Measurements from ENCODE around the gene LRRK2. TPM values are rescaled to one million over a fixed set of nuclear protein-coding genes. Genes with fewer than 3 reads are reported as not detected.

The LRRK2 gene
- total and polyA plus RNA-seq, 4 donors: 7.0 to 42.0 (median 21.1) TPM

DNA sequence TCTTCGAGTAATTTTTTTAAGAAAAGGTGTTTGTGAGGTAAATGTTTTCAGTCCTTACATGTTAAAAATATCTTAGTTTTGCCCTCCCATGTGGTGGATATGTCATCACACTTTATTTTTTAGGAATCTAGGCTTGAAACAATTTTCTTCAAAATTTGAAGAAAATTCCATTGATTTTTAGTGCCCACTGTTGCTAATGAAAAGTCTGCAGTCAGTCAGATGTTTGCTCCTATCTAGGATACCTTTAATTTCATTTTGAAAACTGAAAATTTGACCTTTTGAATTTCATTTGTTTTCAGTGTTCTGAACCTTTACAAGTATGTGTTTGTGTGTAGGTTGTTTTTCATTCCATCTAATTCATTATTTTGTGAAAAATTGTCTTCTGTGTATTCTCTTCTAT, 105.4 kb downstream of the LRRK2 start:
- no peaks in the 10 kb centered on the region for H3K9me3 ChIP-seq (ENCODE audit: control insufficient read depth, low read length)
- H3K4me3 ChIP-seq (ENCODE audit: low read length in 2 of 2): no peak overlapping the region
- ATAC-seq (ENCODE audit: low FRiP score): no peak
- H3K36me3 ChIP-seq (ENCODE audit: control insufficient read depth in 1 of 2, insufficient read depth in 2 of 2, low read length in 1 of 2): no peaks in the 10 kb centered on the region
- no peak for DNase-seq
- H3K27me3 ChIP-seq (ENCODE audit: control insufficient read depth in 1 of 2, insufficient read depth in 2 of 2, low read length in 1 of 2): no peaks in the 10 kb centered on the region
- no peak overlapping the region for H3K27ac ChIP-seq (ENCODE audit: low read depth in 1 of 2, low read length in 2 of 2)
- intact Hi-C loops (cut with DNase I): no loop called here
- no peaks in the 10 kb centered on the region for H3K4me1 ChIP-seq (ENCODE audit: control insufficient read depth in 1 of 2, insufficient read depth in 2 of 2, low read length in 2 of 2)
- WGBS, 2 donors: 93 to 97% methylated on average over 1 of the region's 1 CpG

DNA sequence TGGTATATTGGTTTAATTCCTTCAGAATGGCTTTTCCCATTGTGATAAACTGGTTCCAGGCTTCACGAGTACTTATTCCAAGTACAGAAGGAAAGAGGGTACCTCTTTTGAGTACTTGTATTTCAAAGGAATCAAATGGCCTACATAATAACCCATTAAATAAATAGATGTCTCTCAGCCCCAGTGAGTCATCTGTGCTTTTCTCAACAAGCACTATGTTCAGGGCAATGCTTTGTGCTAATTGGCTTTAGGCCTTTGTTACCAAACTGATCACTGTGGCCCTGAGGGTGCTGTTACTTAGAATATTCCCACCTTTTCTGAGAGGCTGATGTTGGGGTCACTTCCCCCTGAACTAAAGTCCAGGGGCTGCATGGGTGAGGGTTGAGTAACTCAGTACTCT, 107.1 kb downstream of the LRRK2 start:
- intact Hi-C loops (cut with DNase I): no loop called here
- DNase-seq (no peak), ATAC-seq (ENCODE audit: low FRiP score) (no peak)
- Histone ChIP-seq H3K9me3 (ENCODE audit: control insufficient read depth, low read length) (no peaks in the 10 kb centered on the region), H3K27me3 (ENCODE audit: control insufficient read depth in 1 of 2, insufficient read depth in 2 of 2, low read length in 1 of 2) (no peaks in the 10 kb centered on the region), H3K27ac (ENCODE audit: low read depth in 1 of 2, low read length in 2 of 2) (no peak overlapping the region), H3K4me3 (ENCODE audit: low read length in 2 of 2) (no peak overlapping the region), H3K36me3 (ENCODE audit: control insufficient read depth in 1 of 2, insufficient read depth in 2 of 2, low read length in 1 of 2) (peaks cover 0 to 3% of the 10 kb centered on the region in 2 donors), H3K4me1 (ENCODE audit: control insufficient read depth in 1 of 2, insufficient read depth in 2 of 2, low read length in 2 of 2) (peaks cover 0 to 5% of the 10 kb centered on the region in 2 donors)
- WGBS, 2 donors: 94 to 97% methylated on average over 1 of the region's 1 CpG

DNA sequence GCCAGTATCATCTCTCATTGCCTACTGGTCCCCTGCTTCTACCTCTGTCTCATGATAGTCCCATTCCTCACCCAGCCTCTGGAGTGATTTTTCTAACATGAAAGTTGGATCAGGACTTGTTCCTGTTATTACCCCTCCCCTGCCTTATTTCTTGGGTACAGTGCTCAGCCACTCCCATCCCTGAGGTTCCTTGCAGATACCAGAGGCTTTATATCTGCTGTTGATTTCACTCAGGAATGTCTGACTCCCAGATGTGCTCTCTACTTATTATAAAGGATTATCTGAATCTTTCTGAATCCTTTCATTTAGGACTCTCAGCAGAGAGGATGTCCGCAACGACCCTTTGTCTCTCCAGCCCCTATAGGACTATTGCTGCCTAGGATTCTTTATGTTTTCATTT, 111.2 kb downstream of the LRRK2 start:
- intact Hi-C loops (cut with DNase I): no loop called here
- Histone ChIP-seq H3K27me3 (ENCODE audit: control insufficient read depth in 1 of 2, insufficient read depth in 2 of 2, low read length in 1 of 2) (no peaks in the 10 kb centered on the region), H3K4me1 (ENCODE audit: control insufficient read depth in 1 of 2, insufficient read depth in 2 of 2, low read length in 2 of 2) (peaks cover 0 to 5% of the 10 kb centered on the region in 2 donors), H3K36me3 (ENCODE audit: control insufficient read depth in 1 of 2, insufficient read depth in 2 of 2, low read length in 1 of 2) (peaks cover 0 to 3% of the 10 kb centered on the region in 2 donors), H3K27ac (ENCODE audit: low read depth in 1 of 2, low read length in 2 of 2) (peak overlapping the region in 1 of 2 donors; percentile 57), H3K4me3 (ENCODE audit: low read length in 2 of 2) (no peak overlapping the region), H3K9me3 (ENCODE audit: control insufficient read depth, low read length) (no peaks in the 10 kb centered on the region)
- no peak for ATAC-seq (ENCODE audit: low FRiP score)
- 63 to 70% methylated on average over 2 of the region's 2 CpGs for WGBS, 2 donors
- no peak for DNase-seq

DNA sequence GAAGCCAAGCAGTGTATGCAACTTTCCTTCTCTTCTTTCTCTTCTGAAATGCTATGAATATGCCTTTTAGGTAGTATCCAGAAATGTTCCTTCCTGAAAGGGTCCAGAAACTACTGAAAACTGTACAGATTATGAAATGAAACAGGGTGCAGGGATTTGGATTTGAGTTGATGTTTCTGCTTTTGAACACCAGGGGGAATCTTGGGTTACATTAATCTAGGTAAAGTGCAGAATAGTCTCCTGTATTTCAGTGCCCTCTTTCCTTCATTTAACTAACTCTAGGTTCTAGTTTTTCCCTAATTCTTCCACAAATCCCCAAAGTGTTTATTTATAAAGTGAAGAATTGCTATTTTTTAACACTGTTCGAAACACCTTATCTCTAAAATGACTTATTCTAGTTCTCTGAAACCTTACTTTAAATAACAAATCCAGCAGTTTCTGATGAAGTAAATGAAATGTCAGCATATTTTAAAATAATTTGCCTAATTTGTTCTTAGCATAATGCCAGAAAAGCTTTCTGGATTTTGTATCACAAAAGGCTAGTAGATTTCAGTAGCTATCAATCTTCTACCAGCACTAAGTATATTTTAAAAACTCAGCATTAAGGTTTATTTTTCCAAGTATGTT, 111.9 kb downstream of the LRRK2 start:
- no peaks in the 10 kb centered on the region for H3K27me3 ChIP-seq (ENCODE audit: control insufficient read depth in 1 of 2, insufficient read depth in 2 of 2, low read length in 1 of 2)
- DNase-seq (no peak), ATAC-seq (ENCODE audit: low FRiP score) (no peak)
- H3K36me3 ChIP-seq (ENCODE audit: control insufficient read depth in 1 of 2, insufficient read depth in 2 of 2, low read length in 1 of 2): peaks cover 0 to 6% of the 10 kb centered on the region in 2 donors
- H3K4me3 ChIP-seq (ENCODE audit: low read length in 2 of 2): no peak overlapping the region
- no peaks in the 10 kb centered on the region for H3K9me3 ChIP-seq (ENCODE audit: control insufficient read depth, low read length)
- H3K4me1 ChIP-seq (ENCODE audit: control insufficient read depth in 1 of 2, insufficient read depth in 2 of 2, low read length in 2 of 2): peaks cover 0 to 5% of the 10 kb centered on the region in 2 donors
- intact Hi-C loops (cut with DNase I): no loop called here
- 3 to 12% methylated on average over 1 of the region's 1 CpG for WGBS, 2 donors
- peak overlapping the region in 1 of 2 donors; percentile 57 for H3K27ac ChIP-seq (ENCODE audit: low read depth in 1 of 2, low read length in 2 of 2)

GRCh38 chr12:40338071-40338470, 113.3 kb downstream of the LRRK2 start:
- no peak overlapping the region for H3K4me3 ChIP-seq (ENCODE audit: low read length in 2 of 2)
- H3K36me3 ChIP-seq (ENCODE audit: control insufficient read depth in 1 of 2, insufficient read depth in 2 of 2, low read length in 1 of 2): peaks cover 1 to 6% of the 10 kb centered on the region in 2 donors
- 29 to 32% methylated on average over 1 of the region's 1 CpG for WGBS, 2 donors
- H3K27me3 ChIP-seq (ENCODE audit: control insufficient read depth in 1 of 2, insufficient read depth in 2 of 2, low read length in 1 of 2): no peaks in the 10 kb centered on the region
- H3K27ac ChIP-seq (ENCODE audit: low read depth in 1 of 2, low read length in 2 of 2): no peak overlapping the region
- ATAC-seq (ENCODE audit: low FRiP score) (no peak), DNase-seq (no peak)
- intact Hi-C loops (cut with DNase I): no loop called here
- peaks cover 0 to 5% of the 10 kb centered on the region in 2 donors for H3K4me1 ChIP-seq (ENCODE audit: control insufficient read depth in 1 of 2, insufficient read depth in 2 of 2, low read length in 2 of 2)
- H3K9me3 ChIP-seq (ENCODE audit: control insufficient read depth, low read length): no peaks in the 10 kb centered on the region

DNA sequence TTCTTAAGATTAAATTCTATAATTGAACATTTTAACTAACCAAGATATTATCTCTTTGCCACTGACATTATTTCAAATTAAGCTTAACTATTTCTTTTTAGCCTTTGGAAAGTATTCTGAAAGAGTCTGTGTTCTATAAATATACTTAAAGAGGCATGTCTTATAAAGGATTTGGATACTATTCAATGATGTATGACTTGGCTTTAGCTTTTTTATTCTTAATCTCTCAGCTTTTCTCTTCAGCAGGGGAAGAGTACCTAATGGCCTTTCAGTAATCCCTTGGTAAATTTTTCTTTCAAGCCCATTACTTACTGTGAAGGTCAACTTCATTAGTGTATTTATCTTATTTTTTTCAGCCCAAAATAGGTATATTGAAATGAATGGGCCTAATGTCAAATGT, 113.8 kb downstream of the LRRK2 start:
- Histone ChIP-seq H3K36me3 (ENCODE audit: control insufficient read depth in 1 of 2, insufficient read depth in 2 of 2, low read length in 1 of 2) (peaks cover 1 to 6% of the 10 kb centered on the region in 2 donors), H3K4me1 (ENCODE audit: control insufficient read depth in 1 of 2, insufficient read depth in 2 of 2, low read length in 2 of 2) (peaks cover 0 to 5% of the 10 kb centered on the region in 2 donors), H3K9me3 (ENCODE audit: control insufficient read depth, low read length) (no peaks in the 10 kb centered on the region), H3K27ac (ENCODE audit: low read depth in 1 of 2, low read length in 2 of 2) (no peak overlapping the region), H3K27me3 (ENCODE audit: control insufficient read depth in 1 of 2, insufficient read depth in 2 of 2, low read length in 1 of 2) (no peaks in the 10 kb centered on the region), H3K4me3 (ENCODE audit: low read length in 2 of 2) (no peak overlapping the region)
- DNase-seq (no peak), ATAC-seq (ENCODE audit: low FRiP score) (no peak)
- intact Hi-C loops (cut with DNase I): no loop called here

DNA sequence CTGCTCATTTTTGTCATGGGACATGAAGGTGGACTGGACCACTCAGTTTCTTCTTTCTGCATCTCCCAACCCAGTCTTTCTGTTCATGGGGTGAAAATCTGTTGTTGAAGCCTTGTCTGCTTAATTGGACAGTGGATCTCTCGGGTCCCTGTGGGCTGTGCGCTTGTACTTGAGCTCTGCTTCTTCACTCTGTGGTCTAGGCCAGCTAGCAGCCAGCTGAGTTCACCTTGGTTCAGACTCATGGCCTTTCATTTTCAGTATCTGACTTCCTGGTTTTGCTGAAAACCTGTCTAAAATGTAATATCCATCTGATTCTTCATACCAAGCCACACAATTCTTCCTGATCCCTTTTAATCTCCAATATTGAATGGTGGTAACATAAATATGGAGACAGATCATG, 117.2 kb downstream of the LRRK2 start:
- DNase-seq (no peak), ATAC-seq (ENCODE audit: low FRiP score) (peak; percentile 33)
- WGBS, 2 donors: 90 to 91% methylated on average over 2 of the region's 2 CpGs
- Histone ChIP-seq H3K27ac (ENCODE audit: low read depth in 1 of 2, low read length in 2 of 2) (no peak overlapping the region), H3K36me3 (ENCODE audit: control insufficient read depth in 1 of 2, insufficient read depth in 2 of 2, low read length in 1 of 2) (peaks cover 1 to 4% of the 10 kb centered on the region in 2 donors), H3K27me3 (ENCODE audit: control insufficient read depth in 1 of 2, insufficient read depth in 2 of 2, low read length in 1 of 2) (no peaks in the 10 kb centered on the region), H3K4me1 (ENCODE audit: control insufficient read depth in 1 of 2, insufficient read depth in 2 of 2, low read length in 2 of 2) (no peaks in the 10 kb centered on the region), H3K4me3 (ENCODE audit: low read length in 2 of 2) (no peak overlapping the region), H3K9me3 (ENCODE audit: control insufficient read depth, low read length) (no peaks in the 10 kb centered on the region)
- intact Hi-C loops (cut with DNase I): no loop called here

DNA sequence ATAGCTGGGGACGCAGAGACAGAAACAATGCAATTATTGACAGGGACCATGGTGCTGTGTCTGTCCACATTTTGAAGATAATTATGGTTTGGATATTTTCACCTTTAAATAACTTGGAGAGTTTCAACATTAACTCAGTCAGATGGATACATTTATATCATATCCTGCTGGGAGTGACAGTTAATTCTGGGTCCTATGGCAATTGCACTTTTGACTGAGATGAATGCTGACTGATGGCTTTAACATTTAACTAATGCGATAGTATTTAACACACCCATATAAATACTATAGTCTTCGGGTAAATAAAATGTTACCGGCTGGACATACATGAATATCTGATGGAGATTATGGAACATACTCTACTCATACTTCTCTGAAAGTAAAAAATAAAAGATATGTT, 118.3 kb downstream of the LRRK2 start:
- Histone ChIP-seq H3K27ac (ENCODE audit: low read depth in 1 of 2, low read length in 2 of 2) (no peak overlapping the region), H3K4me1 (ENCODE audit: control insufficient read depth in 1 of 2, insufficient read depth in 2 of 2, low read length in 2 of 2) (no peaks in the 10 kb centered on the region), H3K36me3 (ENCODE audit: control insufficient read depth in 1 of 2, insufficient read depth in 2 of 2, low read length in 1 of 2) (peaks cover 1 to 4% of the 10 kb centered on the region in 2 donors), H3K4me3 (ENCODE audit: low read length in 2 of 2) (no peak overlapping the region), H3K9me3 (ENCODE audit: control insufficient read depth, low read length) (no peaks in the 10 kb centered on the region), H3K27me3 (ENCODE audit: control insufficient read depth in 1 of 2, insufficient read depth in 2 of 2, low read length in 1 of 2) (no peaks in the 10 kb centered on the region)
- DNase-seq (no peak), ATAC-seq (ENCODE audit: low FRiP score) (no peak)
- 46 to 70% methylated on average over 4 of the region's 4 CpGs for WGBS, 2 donors
- intact Hi-C loops (cut with DNase I): no loop called here

- no peaks in the 10 kb centered on the region for H3K27me3 ChIP-seq (ENCODE audit: control insufficient read depth in 1 of 2, insufficient read depth in 2 of 2, low read length in 1 of 2)
- H3K27ac ChIP-seq (ENCODE audit: low read depth in 1 of 2, low read length in 2 of 2): no peak overlapping the region
- no peak overlapping the region for H3K4me3 ChIP-seq (ENCODE audit: low read length in 2 of 2)
- 69 to 79% methylated on average over 1 of the region's 1 CpG for WGBS, 2 donors
- ATAC-seq (ENCODE audit: low FRiP score) (no peak), DNase-seq (no peak)
- H3K4me1 ChIP-seq (ENCODE audit: control insufficient read depth in 1 of 2, insufficient read depth in 2 of 2, low read length in 2 of 2): no peaks in the 10 kb centered on the region
- peaks cover 1 to 4% of the 10 kb centered on the region in 2 donors for H3K36me3 ChIP-seq (ENCODE audit: control insufficient read depth in 1 of 2, insufficient read depth in 2 of 2, low read length in 1 of 2)
- no peaks in the 10 kb centered on the region for H3K9me3 ChIP-seq (ENCODE audit: control insufficient read depth, low read length)
- intact Hi-C loops (cut with DNase I): no loop called here
These were observed 119.5 kb downstream of the LRRK2 start for GRCh38 chr12:40344312-40344711.
